Osteocyte (in vitro differentiated cells): ENCODE data around the gene PRMT2. TPM values are rescaled to one million over a fixed set of nuclear protein-coding genes. Genes with fewer than 3 reads are reported as not detected.

Source experiments
- DNase-seq: peaks from one replicate; pipeline ENCODE4 v3.0.0; 2021; ENCODE audit warnings: mixed read lengths; ENCODE audit not compliant: unreplicated experiment; ENCODE audit errors: extremely low spot score
- H3K27ac Mint-ChIP-seq: one replicate; pipeline ENCODE4 v1.8.0; 2021; ENCODE audit warnings: mild to moderate bottlenecking, mixed read lengths; ENCODE audit not compliant: unreplicated experiment
- H3K27me3 Mint-ChIP-seq: one replicate; pipeline ENCODE4 v1.8.0; 2021; ENCODE audit warnings: mixed read lengths; ENCODE audit not compliant: unreplicated experiment
- H3K36me3 Mint-ChIP-seq: one replicate; pipeline ENCODE4 v1.8.0; 2021; ENCODE audit warnings: mixed read lengths; ENCODE audit not compliant: unreplicated experiment
- H3K4me1 Mint-ChIP-seq: one replicate; pipeline ENCODE4 v1.8.0; 2021; ENCODE audit warnings: mixed read lengths; ENCODE audit not compliant: unreplicated experiment
- H3K4me3 Mint-ChIP-seq: one replicate; pipeline ENCODE4 v1.8.0; 2021; ENCODE audit warnings: mild to moderate bottlenecking, moderate library complexity, mixed read lengths; ENCODE audit not compliant: unreplicated experiment
- H3K9me3 Mint-ChIP-seq: one replicate; pipeline ENCODE4 v1.8.0; 2021; ENCODE audit warnings: mixed read lengths; ENCODE audit not compliant: unreplicated experiment
- CTCF ChIP-seq: fragments of 200-600 bp; sonication (generic); IDR thresholded peaks from 2 replicates; pipeline ENCODE4 v1.5.0; 2021; ENCODE audit warnings: antibody characterized with exemption, mild to moderate bottlenecking, moderate library complexity
- total RNA-seq: library from RNA; stranded (reverse); gene quantifications from 2 replicates; pipeline ENCODE4 v1.2.1, GENCODE V29; 2021

The PRMT2 gene
- total RNA-seq, 1 donor from 2014 or later: 115 TPM

GRCh38 chr21:46643379-46644177 lies 8.1 kb downstream of the PRMT2 start:
- H3K27ac Mint-ChIP-seq: no peak overlapping the region
- no peak for DNase-seq
- H3K4me3 Mint-ChIP-seq: no peak overlapping the region
- H3K36me3 Mint-ChIP-seq: peaks cover 62% of the 10 kb centered on the region
- TF ChIP-seq CTCF: no peak
- peaks cover 23% of the 10 kb centered on the region for H3K4me1 Mint-ChIP-seq
- no peaks in the 10 kb centered on the region for H3K9me3 Mint-ChIP-seq
- no peaks in the 10 kb centered on the region for H3K27me3 Mint-ChIP-seq

- Mint-ChIP-seq H3K27me3 (no peaks in the 10 kb centered on the region), H3K27ac (no peak overlapping the region), H3K36me3 (peaks cover 75% of the 10 kb centered on the region), H3K4me3 (no peak overlapping the region), H3K4me1 (peaks cover 4% of the 10 kb centered on the region), H3K9me3 (no peaks in the 10 kb centered on the region)
- no peak for DNase-seq
- no peak for TF ChIP-seq CTCF
These were observed 10.4 kb downstream of the PRMT2 start for GRCh38 chr21:46645840-46646239.

- no peak for TF ChIP-seq CTCF
- Mint-ChIP-seq H3K27me3 (no peaks in the 10 kb centered on the region), H3K9me3 (no peaks in the 10 kb centered on the region), H3K36me3 (peaks cover 77% of the 10 kb centered on the region), H3K4me3 (no peak overlapping the region), H3K4me1 (peaks cover 3% of the 10 kb centered on the region), H3K27ac (no peak overlapping the region)
- DNase-seq: no peak
These were observed 11.2 kb downstream of the PRMT2 start for GRCh38 chr21:46646541-46647154.

GRCh38 chr21:46648539-46648938 lies 13.1 kb downstream of the PRMT2 start:
- no peak for DNase-seq
- TF ChIP-seq CTCF: no peak
- H3K27ac Mint-ChIP-seq: no peak overlapping the region
- H3K4me3 Mint-ChIP-seq: no peak overlapping the region
- H3K36me3 Mint-ChIP-seq: peaks cover 86% of the 10 kb centered on the region
- H3K27me3 Mint-ChIP-seq: no peaks in the 10 kb centered on the region
- no peaks in the 10 kb centered on the region for H3K4me1 Mint-ChIP-seq
- no peaks in the 10 kb centered on the region for H3K9me3 Mint-ChIP-seq

- Mint-ChIP-seq H3K27ac (no peak overlapping the region), H3K4me1 (no peaks in the 10 kb centered on the region), H3K36me3 (peaks cover 88% of the 10 kb centered on the region), H3K4me3 (no peak overlapping the region), H3K9me3 (peaks cover 8% of the 10 kb centered on the region), H3K27me3 (no peaks in the 10 kb centered on the region)
- no peak for TF ChIP-seq CTCF
- no peak for DNase-seq
These were observed 13.9 kb downstream of the PRMT2 start for GRCh38 chr21:46649356-46649755.
